GM18870 (cell line): ENCODE measurements around the gene MTMR3.
"Not testable (repeated sequence)": the region's sequence is repeated elsewhere in the genome, so short reads cannot be mapped to it uniquely, and the experiment has no call there.

ENCODE experiments used
- ATAC-seq: cut with Tn5 transposase; IDR thresholded peaks from one replicate; pipeline ENCODE4 v1.9.1; 2021; ENCODE audit warnings: moderate library complexity; ENCODE audit not compliant: unreplicated experiment

Gene MTMR3

GRCh38 chr22:30045901-30046715, 163.1 kb downstream of the MTMR3 start:
- ATAC-seq = no peak

GRCh38 chr22:30046716-30047363, 163.9 kb downstream of the MTMR3 start:
- ATAC-seq = no peak

GRCh38 chr22:30047364-30047738, 164.4 kb downstream of the MTMR3 start:
- ATAC-seq = no peak

GRCh38 chr22:30048681-30049080, 165.7 kb downstream of the MTMR3 start:
- ATAC-seq = no peak

- ATAC-seq = no peak
Measured at GRCh38 chr22:30054067-30054763, 171.2 kb downstream of the MTMR3 start.

- ATAC-seq = no peak
Measured at GRCh38 chr22:30054764-30055069, 171.7 kb downstream of the MTMR3 start.

GRCh38 chr22:30056015-30056414, 173.0 kb downstream of the MTMR3 start:
- no peak for ATAC-seq

- ATAC-seq = no peak
Measured at GRCh38 chr22:30057375-30057774, 174.4 kb downstream of the MTMR3 start.

- not testable (repeated sequence) for ATAC-seq
Measured at GRCh38 chr22:30059346-30060020, 176.5 kb downstream of the MTMR3 start.

GRCh38 chr22:30061094-30061493, 178.1 kb downstream of the MTMR3 start:
- ATAC-seq = not testable (repeated sequence)

- no peak for ATAC-seq
Measured at GRCh38 chr22:30062259-30062658, 179.3 kb downstream of the MTMR3 start.

GRCh38 chr22:30062950-30063349, 180.0 kb downstream of the MTMR3 start:
- no peak for ATAC-seq

- no peak for ATAC-seq
Measured at GRCh38 chr22:30064172-30064571, 181.2 kb downstream of the MTMR3 start.

- ATAC-seq = no peak
Measured at GRCh38 chr22:30073743-30074142, 190.8 kb downstream of the MTMR3 start.

- no peak for ATAC-seq
Measured at GRCh38 chr22:30074147-30074546, 191.2 kb downstream of the MTMR3 start.

- ATAC-seq = no peak
Measured at GRCh38 chr22:30074994-30075393, 192.0 kb downstream of the MTMR3 start.

GRCh38 chr22:30077279-30077880, 194.4 kb downstream of the MTMR3 start:
- ATAC-seq = no peak

- no peak for ATAC-seq
Measured at GRCh38 chr22:30078320-30079311, 195.6 kb downstream of the MTMR3 start.

GRCh38 chr22:30079952-30080533, 197.1 kb downstream of the MTMR3 start, which contains the start of gene HORMAD2:
Gene HORMAD2 (plus strand): TSS chr22:30080464. CDS start chr22:30093953, 13,489 bp downstream.
- ATAC-seq = no peak
